Measurements from ENCODE around the gene NUP88.
"Not testable (repeated sequence)": the region's sequence is repeated elsewhere in the genome, so short reads cannot be mapped to it uniquely, and the experiment has no call there.

The NUP88 gene

DNA sequence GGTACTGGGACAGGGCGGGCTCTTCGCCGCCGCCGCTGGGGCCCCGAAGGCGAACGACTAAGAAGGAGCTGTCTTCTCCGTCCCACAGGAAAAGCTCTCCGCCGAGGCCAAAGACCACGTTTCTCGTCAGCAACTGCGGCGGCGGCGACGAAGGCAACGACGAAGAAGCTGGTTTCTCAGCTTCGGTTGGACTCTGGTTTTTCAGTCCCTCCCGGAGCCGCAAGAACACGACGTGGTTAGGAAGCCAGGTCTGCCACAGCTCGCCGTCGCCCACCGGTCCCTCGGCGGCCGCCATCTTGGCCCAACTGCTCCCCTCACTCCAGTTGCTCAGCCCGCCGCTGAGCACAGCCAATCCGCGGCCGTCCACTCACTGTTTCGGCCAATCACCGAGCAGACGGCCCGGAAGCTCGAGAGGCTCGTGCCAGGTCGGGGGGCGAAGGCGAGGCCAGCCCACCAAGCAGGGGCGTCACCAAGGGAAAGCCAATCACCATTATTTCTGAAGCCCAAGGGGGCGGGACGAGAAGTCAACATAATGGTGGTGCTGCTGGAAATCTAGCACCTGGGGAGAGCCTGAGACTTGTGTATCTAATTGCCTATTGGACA is at the start of gene NUP88:
Gene NUP88, minus strand, starts transcription at position 307 of the 603 bp plus-strand sequence. Its CDS starts 12 bp downstream, at position 295.
- DNase-seq (ENCODE audit: low spot score) = peak; percentile 99

DNA sequence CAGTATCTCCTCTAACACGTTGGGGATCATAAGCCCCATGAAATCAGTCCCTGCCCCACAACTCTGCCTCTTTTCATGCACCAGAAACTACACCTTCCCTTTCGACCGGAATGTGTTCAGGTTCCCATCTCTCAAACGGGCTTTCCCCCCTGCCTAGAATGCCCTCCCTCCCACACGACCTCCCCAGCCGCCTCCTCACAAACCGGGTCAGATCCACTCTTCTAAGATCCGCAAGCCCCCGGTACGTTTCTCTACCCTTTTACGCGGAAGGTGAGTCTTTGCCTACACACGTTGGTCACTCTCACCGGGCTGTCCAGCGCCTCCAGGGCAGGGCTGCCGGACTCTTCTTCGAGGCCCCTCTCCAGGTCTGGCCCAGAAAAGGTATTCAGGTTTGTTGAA is 48.6 kb upstream of the NUP88 start:
- DNase-seq (ENCODE audit: low spot score) = no peak

GRCh38 chr17:5467416-5467815 is 48.0 kb upstream of the NUP88 start:
- DNase-seq (ENCODE audit: low spot score) = no peak

DNA sequence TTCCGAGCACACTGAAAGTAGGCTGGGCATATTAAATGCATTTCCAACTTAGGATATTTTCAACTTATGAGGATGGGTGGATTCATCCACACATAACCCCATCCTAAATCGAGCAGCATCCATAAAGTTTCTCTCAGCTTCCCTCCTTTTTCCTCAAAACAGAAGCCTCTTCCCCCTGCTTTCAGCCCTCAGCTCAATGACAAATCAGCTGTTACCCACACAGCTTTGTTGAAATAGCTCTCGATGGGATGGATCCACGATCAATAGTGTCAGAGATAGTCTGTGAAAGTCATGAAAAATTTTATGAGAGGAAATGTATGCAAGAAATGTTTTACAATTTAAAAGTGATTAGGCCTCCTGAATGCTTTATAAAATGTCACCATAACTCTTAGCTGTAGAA is 46.8 kb upstream of the NUP88 start:
- no peak for DNase-seq (ENCODE audit: low spot score)

DNA sequence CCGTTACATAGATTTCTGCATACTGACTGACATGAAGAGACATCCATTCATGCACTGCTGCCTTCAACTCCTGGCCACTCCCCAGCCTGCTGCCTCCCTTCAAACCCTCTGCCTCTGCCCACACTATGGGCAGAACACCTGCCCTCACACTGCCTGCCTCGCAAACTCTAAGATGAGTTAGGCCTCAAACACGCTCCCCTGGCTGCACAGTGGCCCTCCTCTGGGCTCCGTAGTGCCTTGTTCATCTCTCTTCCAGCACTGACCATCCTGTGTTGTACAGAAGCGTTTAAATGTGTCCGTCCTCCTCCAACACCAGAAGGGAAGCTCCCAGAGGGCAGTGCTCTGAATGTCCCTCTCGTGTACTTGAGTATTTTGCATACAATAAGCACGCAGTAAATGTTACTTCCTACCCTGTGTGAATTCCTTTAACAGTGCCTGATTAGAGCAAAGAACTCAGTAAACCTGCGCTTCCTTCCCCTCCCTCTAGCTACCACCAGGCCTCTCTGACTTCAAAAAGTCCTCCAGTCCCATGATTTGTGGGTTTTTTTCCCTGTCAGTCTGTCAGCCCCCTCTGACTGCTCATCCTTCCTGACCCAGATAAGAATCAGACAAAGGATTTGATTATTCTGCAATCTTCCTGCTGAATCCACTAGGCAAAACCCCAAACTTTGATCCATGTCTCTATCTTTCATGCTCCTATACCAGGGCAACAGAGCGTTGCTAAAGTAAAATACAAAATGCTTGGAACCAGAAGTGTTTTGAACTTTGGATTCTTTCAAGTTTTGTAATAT is 45.5 kb upstream of the NUP88 start:
- no peak for DNase-seq (ENCODE audit: low spot score)

DNA sequence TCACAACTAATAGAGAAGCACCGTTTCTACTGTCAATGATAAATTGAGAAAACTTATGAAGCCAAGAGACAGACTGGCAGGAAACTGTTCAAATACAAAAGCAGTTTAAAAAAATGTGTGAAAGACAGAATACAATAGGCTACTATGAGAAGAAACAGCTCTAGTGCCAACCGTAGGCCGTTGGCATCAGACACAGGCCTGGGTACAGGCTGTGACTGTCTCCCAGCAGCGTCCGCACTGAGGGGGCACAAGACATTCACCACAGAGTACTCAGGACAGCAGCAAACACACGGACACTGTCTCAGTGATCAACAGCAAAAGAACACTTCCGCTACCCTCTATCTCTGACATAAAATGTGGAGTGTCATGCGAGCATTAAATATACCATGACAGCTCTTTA is 27.3 kb upstream of the NUP88 start:
- DNase-seq (ENCODE audit: low spot score) = peak; percentile 95

GRCh38 chr17:5444209-5444608 is 24.7 kb upstream of the NUP88 start:
- no peak for DNase-seq (ENCODE audit: low spot score)

- DNase-seq (ENCODE audit: low spot score) = no peak
These were observed 24.3 kb upstream of the NUP88 start for GRCh38 chr17:5443728-5444127.

DNA sequence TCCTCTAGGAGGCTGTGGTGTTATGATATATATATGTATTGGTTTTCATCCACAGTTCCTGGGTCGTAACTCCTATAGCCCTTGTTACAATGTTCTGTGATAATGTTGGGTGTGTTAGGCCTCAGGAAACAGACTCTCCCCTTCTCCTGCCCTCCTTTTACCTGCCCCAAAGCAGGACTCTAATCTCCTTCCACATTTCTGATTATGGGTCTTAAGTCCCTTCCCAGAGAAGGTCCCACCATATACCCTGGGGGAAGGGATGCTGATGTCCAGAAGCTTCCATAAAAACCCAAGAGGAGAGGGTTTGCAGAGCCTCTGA is 19.9 kb upstream of the NUP88 start:
- no peak for DNase-seq (ENCODE audit: low spot score)

- peak; percentile 90 for DNase-seq (ENCODE audit: low spot score)
These were observed 19.4 kb upstream of the NUP88 start, which contains the start of gene C1QBP for GRCh38 chr17:5438716-5439445. C1QBP (minus strand) TSS chr17:5439155; CDS start chr17:5439073, 82 bp downstream.

DNA sequence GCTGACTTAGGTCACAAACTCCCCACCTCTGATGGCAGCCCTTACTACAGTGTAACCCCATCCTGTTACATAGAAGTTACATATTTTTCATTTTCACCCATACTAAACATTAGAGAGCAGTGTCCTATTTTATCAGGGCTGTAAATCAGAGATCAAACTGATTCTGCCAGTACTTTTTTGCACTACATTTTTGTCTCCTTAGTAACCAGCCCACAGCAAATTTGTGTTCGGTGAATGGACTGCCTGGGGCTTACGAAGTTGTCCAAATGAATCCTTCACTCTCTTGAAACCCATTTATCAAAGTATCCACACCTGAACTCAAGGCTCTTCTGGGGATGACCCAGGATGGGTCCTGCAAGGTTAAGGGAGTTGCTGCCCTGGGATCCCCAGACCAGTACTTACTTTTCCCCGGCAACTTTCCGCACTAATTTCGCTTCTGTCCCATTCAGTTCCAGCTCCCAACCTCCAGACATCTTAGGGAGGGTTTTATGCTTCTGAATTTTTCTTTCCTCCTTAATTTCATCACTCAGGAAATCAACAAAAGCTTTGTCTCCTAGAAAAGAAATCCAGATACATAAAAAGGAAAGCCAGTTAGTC is 18.4 kb upstream of the NUP88 start:
- DNase-seq (ENCODE audit: low spot score) = no peak

DNA sequence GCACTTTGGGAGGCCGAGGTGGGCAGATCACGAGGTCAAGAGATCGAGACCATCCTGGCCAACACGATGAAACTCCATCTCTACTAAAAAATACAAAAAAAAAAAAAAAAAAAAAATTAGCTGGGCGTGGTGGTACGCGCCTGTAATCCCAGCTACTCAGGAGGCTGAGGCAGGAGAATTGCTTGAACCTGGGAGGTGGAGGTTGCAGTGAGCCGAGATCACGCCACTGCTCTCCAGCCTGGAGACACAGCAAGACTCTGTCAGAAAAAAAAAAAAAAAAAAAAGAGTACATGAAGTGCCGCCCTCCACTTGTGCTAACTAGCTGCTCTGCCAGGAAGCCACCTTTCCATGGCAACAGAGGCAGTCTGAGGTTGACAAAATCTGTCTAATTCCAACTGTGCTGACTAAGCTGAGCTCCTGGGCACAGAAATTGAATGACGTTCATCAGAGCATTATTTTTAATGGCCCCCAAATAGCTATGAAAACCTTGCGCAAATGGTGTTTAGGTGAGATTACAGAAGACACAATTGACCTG is 16.4 kb upstream of the NUP88 start:
- DNase-seq (ENCODE audit: low spot score) = peak; percentile 81

GRCh38 chr17:5434984-5435383 is 15.5 kb upstream of the NUP88 start:
- DNase-seq (ENCODE audit: low spot score) = peak; percentile 47

GRCh38 chr17:5431949-5432556 is 12.6 kb upstream of the NUP88 start:
- DNase-seq (ENCODE audit: low spot score) = no peak

GRCh38 chr17:5431234-5431633 is 11.8 kb upstream of the NUP88 start:
- DNase-seq (ENCODE audit: low spot score) = not testable (repeated sequence)

DNA sequence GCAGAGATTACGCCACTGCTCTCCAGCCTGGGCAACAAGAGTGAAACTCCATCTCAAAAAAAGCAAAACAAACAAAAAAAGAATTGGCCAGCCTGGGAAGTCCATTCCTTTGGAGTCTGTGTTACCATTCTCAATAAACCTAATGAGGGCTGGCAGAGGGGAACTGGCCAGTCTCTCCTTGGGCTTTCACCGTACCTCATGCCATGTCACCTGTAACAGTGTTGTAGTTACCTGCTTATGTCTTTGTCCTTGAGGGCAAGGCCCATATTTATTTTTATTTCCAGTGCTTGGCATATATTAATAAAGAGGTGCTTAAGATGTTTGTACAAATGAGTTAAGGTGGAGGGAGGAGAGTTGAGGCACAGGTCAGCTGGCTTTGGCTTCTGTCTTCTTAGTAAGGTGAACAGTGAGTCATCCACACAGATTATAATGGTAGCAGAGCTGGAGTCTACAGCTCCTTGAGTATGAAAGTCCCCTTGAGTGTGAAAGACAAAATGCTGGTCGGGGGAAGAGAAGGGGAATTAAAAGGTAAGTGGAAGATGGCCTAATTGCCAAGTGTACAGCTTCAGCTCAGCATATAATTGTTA is 11.0 kb upstream of the NUP88 start:
- no peak for DNase-seq (ENCODE audit: low spot score)

GRCh38 chr17:5429191-5429887 is 9.9 kb upstream of the NUP88 start:
- peak; percentile 31 for DNase-seq (ENCODE audit: low spot score)

DNA sequence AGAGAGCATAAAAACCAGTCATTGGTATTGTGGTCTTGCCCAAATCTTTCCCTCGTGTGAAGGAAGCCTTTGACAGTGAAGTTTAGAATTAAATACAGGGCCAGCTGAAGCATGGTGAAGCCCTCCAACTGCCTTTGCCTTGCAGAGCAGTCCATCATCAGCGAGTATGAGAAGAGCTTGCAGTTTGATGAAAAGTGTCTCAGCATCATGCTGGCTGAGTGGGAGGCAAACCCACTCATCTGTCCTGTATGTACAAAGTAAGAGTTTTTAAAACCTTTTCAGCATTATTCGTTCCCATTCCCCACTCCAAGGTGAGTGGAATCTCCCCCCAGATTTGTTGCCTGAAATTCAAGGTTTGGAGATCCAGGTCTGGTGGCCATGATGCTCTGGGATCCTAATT is 6.4 kb upstream of the NUP88 start:
- DNase-seq (ENCODE audit: low spot score) = no peak

GRCh38 chr17:5424909-5425308 is 5.4 kb upstream of the NUP88 start:
- no peak for DNase-seq (ENCODE audit: low spot score)

DNA sequence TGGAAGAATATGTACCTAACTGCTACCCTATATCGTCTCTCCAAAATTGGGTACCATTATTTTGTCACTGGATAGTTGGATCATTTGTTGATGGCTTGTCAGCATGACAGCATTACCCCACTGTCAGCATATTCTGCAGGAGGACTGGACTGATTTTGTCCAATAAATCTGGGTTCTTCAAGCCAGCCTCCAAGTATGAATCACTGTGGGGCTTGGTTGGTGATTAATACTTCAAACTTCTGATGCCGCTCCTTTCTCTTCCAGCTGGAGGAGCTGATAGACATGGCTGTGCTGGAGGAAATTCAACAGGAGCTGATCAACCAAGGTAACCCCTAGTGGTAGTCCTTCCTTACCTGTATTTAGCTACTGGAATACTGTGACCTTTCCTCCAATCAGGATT is 3.0 kb upstream of the NUP88 start:
- DNase-seq (ENCODE audit: low spot score) = no peak
